Measurements from ENCODE around the gene BCAR3.

DNA sequence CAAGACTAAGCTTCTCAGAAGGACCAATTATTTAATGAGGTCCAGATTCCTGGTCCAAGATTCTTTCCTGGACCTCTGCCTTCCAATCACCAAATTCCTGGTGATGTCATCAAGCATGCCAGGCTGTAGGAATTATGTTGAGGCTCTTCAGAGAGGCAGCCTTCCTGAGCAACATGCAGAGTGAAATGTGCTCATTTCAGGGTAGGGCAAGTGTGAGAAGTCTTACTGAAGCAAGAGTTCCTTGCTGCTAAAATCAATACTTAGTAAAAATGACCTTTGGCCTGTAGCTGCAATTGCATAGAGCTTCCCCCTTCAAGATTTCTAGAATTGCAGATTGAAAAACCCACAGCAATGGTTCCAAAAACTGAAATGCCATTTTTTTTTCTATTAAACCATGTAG lies 31.7 kb upstream of the BCAR3 start:
- TF ChIP-seq, protein P1, sequence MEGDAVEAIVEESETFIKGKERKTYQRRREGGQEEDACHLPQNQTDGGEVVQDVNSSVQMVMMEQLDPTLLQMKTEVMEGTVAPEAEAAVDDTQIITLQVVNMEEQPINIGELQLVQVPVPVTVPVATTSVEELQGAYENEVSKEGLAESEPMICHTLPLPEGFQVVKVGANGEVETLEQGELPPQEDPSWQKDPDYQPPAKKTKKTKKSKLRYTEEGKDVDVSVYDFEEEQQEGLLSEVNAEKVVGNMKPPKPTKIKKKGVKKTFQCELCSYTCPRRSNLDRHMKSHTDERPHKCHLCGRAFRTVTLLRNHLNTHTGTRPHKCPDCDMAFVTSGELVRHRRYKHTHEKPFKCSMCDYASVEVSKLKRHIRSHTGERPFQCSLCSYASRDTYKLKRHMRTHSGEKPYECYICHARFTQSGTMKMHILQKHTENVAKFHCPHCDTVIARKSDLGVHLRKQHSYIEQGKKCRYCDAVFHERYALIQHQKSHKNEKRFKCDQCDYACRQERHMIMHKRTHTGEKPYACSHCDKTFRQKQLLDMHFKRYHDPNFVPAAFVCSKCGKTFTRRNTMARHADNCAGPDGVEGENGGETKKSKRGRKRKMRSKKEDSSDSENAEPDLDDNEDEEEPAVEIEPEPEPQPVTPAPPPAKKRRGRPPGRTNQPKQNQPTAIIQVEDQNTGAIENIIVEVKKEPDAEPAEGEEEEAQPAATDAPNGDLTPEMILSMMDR (IDR thresholded peaks at IDR 0.05 in 4 of 5, conservative IDR thresholded peaks at IDR 0.05 in 1 of 5) = no peak
- no peak for TF ChIP-seq POLR2A (IDR thresholded peaks at IDR 0.05)

Data from gastrocnemius medialis (tissue), 4 donors.